Effector memory CD8-positive, alpha-beta T cell (primary cell): ENCODE results near the gene RRH.
"Not testable (repeated sequence)": the region's sequence is repeated elsewhere in the genome, so short reads cannot be mapped to it uniquely, and the experiment has no call there.

Experiments
- ATAC-seq: fragments of 150-1000 bp; cut with Tn5 transposase; replicated peaks from 2 replicates; pipeline ENCODE4 v1.10.0; 2021; ENCODE audit warnings: mild to moderate bottlenecking, moderate library complexity
- DNase-seq, 3 experiments: peaks; one replicate each; pipeline ENCODE4 v3.0.0; 2021
- H3K27ac Mint-ChIP-seq, 2 donors: one replicate each; pipeline ENCODE4 v1.8.0; 2022; ENCODE audit warnings: mild to moderate bottlenecking in 2 of 2, mixed read lengths in 2 of 2, moderate library complexity in 2 of 2
- H3K27me3 Mint-ChIP-seq, 2 donors: one replicate each; pipeline ENCODE4 v1.8.0; 2022; ENCODE audit warnings: mixed read lengths in 2 of 2
- H3K36me3 Mint-ChIP-seq: one replicate; pipeline ENCODE4 v1.8.0; 2022; ENCODE audit warnings: mild to moderate bottlenecking, moderate library complexity, mixed read lengths; ENCODE audit not compliant: insufficient read depth
- H3K4me1 Mint-ChIP-seq, 2 donors: one replicate each; pipeline ENCODE4 v1.8.0; 2022; ENCODE audit warnings: low read depth in 2 of 2, mixed read lengths in 2 of 2
- H3K4me3 Mint-ChIP-seq, 2 donors: one replicate each; pipeline ENCODE4 v1.8.0; 2022; ENCODE audit warnings: mild to moderate bottlenecking in 2 of 2, mixed read lengths in 2 of 2, moderate library complexity in 2 of 2
- H3K9me3 Mint-ChIP-seq, 2 donors: one replicate each; pipeline ENCODE4 v1.8.0; 2022; ENCODE audit warnings: mixed read lengths in 2 of 2

Gene RRH

DNA sequence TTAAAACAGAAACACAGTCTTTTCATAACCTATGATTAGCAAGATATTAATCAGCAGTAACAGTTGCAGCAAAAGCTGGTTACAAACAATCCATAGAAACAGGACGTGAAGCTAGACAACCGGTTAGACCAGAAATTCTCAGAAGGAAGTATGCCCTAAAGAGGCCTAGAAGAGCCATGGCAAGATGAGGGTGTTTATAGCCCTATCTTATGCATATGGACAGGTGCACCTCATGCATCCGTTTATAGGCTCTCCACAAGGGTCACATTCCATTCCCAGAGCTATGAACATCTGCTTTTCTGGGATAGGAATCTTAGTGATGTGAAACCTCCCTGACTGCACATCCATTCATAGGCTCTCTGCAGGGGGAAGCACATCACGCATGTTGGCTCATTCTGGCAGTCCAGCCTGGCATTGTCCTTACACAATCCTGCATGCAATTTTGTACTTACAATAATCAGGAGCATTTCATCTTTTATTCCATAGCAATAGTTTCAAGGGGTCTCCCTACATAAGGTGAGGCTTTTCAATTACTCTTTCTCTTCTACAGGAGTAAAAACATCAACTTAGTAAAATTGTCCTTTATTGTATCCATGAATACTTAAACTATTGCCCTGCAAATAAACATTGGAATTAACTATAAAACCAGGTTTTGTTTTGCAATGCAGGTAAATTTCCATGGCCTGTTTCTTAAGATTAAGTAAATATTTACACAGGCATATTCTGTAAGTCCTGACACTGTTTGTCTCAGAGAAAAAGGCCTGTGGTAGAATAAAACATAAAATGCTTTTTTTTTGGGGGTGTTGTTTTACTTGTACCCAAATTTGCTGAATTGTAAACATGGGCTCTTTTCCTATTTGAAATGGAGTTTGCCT is 31.9 kb downstream of the RRH start:
- H3K4me1 Mint-ChIP-seq, H3K27me3 Mint-ChIP-seq, H3K9me3 Mint-ChIP-seq: not testable (repeated sequence)

DNA sequence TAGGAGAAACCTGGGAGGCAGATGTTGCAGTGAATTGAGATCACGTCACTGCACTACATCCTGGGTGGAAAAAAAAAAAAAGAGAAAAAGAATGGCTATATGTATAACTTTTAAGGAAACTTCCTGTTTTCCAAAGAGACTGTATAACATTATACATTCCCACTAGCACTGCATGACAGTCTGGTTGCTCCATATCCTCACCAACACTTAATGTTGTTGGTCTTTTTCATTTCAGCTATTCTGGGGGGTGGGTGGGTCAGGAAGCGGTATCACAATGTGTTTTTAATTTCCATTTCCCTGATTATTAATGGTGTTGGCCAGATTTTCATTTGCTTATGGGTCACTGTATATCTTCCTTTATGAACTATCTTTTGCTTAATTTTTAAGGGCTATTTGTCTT is 33.5 kb downstream of the RRH start:
- ATAC-seq (no peak), DNase-seq (no peak)
- Mint-ChIP-seq H3K4me1 (no peaks in the 10 kb centered on the region), H3K27me3 (no peaks in the 10 kb centered on the region), H3K9me3 (peaks cover 0 to 6% of the 10 kb centered on the region in 2 donors), H3K36me3 (no peaks in the 10 kb centered on the region), H3K4me3 (no peak overlapping the region), H3K27ac (no peak overlapping the region)

More for the DNA sequence above, 31.9 kb downstream of the RRH start:
- not testable (repeated sequence) for H3K27ac Mint-ChIP-seq, ATAC-seq, H3K4me3 Mint-ChIP-seq, DNase-seq, H3K36me3 Mint-ChIP-seq

DNA sequence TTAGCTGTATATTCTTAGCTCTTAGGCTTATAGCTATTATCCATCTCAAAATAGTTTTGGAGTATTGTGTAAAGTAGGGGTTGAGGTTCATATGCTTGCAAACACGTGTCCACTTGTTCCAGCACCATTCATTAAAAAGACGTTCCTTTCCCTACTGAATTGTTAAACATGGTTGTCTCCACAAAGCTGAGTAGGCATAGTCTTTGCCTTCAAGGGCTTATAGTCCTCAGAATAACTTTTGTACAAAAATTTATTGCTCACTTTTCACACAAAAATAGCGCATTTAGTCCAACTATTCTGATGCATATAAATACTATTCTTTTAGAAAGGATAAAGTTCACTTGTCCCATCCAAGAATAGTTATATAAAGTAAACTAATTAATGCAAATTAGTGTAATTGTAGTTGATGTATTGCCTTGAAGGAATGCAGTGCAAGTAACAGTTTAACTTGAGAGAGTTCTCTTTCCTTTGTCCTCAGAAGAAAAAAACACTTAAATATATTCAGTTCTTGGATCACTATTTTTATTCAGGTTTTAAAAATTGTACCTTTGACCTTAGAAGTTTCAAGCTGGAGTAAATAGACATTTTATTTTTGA is 34.2 kb downstream of the RRH start:
- no peaks in the 10 kb centered on the region for H3K4me1 Mint-ChIP-seq
- H3K36me3 Mint-ChIP-seq = no peaks in the 10 kb centered on the region
- H3K9me3 Mint-ChIP-seq = peaks cover 0 to 6% of the 10 kb centered on the region in 2 donors
- DNase-seq (no peak), ATAC-seq (no peak)
- H3K27ac Mint-ChIP-seq = no peak overlapping the region
- H3K27me3 Mint-ChIP-seq = no peaks in the 10 kb centered on the region
- H3K4me3 Mint-ChIP-seq = no peak overlapping the region

DNA sequence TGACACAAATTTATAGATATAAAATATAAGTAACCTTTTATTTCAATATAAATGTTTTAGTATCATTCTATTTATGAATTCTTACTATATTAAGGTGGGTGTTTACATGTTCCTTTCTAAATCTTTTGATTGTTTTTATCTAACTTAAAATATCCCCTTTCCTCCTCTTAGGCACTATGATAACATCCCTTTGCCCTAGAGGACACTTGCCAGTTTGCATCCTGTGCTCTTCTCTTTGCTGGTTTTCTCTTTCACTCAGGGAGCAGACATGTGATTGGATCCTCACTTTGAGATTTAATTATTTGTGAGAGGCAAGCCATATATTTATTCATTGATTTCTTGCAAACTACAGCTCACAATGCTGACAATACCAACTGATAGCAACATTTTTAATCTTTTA is 36.4 kb downstream of the RRH start:
- Mint-ChIP-seq H3K4me1 (no peaks in the 10 kb centered on the region), H3K36me3 (no peaks in the 10 kb centered on the region), H3K4me3 (no peak overlapping the region), H3K9me3 (no peaks in the 10 kb centered on the region), H3K27me3 (no peaks in the 10 kb centered on the region), H3K27ac (no peak overlapping the region)
- ATAC-seq (no peak), DNase-seq (no peak)

DNA sequence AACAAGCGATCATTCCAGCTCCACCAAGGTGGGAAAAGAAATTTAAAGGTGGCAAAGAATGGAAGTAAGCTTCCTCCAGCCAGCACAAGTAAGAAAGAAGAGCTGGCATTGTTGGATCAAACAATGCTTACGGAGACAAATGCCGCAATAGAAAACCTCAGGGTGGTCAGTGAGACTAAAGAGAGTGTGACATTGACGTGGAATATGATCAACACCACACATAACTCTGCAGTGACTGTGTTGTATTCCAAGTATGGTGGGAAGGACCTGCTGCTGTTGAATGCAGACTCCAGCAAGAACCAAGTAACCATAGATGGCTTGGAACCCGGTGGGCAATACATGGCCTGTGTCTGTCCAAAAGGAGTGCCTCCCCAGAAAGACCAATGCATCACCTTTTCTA is 42.3 kb downstream of the RRH start:
- DNase-seq (no peak), ATAC-seq (no peak)
- no peaks in the 10 kb centered on the region for H3K27me3 Mint-ChIP-seq
- H3K4me3 Mint-ChIP-seq = no peak overlapping the region
- H3K9me3 Mint-ChIP-seq = no peaks in the 10 kb centered on the region
- no peaks in the 10 kb centered on the region for H3K4me1 Mint-ChIP-seq
- no peak overlapping the region for H3K27ac Mint-ChIP-seq
- H3K36me3 Mint-ChIP-seq = no peaks in the 10 kb centered on the region

DNA sequence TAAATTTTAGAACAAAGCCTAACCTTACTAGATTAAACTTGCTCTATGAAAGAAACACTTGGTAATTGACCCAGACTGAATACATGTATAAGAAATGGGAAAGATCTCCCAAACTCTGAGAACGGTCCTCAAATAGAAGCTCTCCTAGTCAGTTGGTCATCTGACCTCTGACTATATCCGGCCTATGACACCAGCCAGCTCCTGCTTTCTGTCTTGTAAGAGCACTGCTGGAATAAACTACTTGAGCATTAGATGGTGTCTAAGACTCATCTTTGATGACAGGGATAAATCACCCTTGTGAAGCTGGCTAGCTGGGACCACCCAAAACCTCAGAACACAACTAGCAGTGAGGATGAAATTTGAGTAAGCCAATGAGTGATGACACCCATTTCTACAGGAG is 44.3 kb downstream of the RRH start:
- H3K27ac Mint-ChIP-seq = no peak overlapping the region
- ATAC-seq = no peak
- H3K27me3 Mint-ChIP-seq = peaks cover 6 to 11% of the 10 kb centered on the region in 2 donors

DNA sequence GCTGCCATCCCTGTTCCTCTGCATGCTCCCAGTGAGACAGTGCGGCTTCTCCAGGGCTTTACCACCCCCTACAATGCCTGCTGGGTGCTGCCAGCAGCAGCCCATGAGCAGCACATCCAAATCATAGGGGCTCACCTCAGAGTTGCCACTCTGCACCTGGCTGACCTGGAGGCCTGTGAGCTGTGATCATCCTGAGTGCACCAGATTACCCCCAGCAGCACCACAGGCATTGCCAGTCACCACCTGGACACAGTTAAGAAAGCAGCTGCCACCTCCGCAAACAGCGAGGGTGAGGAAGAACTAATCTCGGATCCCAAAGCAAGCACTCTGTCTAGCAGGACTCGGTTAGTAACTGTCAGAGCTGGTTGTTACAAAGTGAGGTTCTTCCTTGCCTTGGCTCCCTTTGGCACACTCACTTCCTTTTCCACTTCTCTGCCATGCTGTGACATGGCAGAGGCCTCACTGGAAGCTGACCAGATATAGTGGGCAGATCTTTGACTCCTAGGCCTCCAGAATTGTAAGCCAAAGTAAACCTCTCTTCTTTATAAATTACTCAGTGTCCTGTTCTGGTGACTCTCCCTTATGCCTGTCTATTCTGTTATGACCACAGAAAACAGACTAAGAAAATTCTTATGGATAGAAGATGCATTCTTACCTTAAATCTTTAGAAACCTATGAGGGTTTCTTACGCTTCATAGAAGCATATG is 45.3 kb downstream of the RRH start:
- Mint-ChIP-seq H3K27ac (no peak overlapping the region), H3K4me1 (no peaks in the 10 kb centered on the region), H3K36me3 (no peaks in the 10 kb centered on the region), H3K27me3 (peaks cover 13 to 17% of the 10 kb centered on the region in 2 donors), H3K9me3 (no peaks in the 10 kb centered on the region), H3K4me3 (no peak overlapping the region)
- no peak for DNase-seq
- no peak for ATAC-seq

More for the DNA sequence above, 44.3 kb downstream of the RRH start:
- no peak overlapping the region for H3K4me3 Mint-ChIP-seq
- H3K36me3 Mint-ChIP-seq = no peaks in the 10 kb centered on the region
- no peaks in the 10 kb centered on the region for H3K4me1 Mint-ChIP-seq
- H3K9me3 Mint-ChIP-seq = no peaks in the 10 kb centered on the region
- DNase-seq = no peak

DNA sequence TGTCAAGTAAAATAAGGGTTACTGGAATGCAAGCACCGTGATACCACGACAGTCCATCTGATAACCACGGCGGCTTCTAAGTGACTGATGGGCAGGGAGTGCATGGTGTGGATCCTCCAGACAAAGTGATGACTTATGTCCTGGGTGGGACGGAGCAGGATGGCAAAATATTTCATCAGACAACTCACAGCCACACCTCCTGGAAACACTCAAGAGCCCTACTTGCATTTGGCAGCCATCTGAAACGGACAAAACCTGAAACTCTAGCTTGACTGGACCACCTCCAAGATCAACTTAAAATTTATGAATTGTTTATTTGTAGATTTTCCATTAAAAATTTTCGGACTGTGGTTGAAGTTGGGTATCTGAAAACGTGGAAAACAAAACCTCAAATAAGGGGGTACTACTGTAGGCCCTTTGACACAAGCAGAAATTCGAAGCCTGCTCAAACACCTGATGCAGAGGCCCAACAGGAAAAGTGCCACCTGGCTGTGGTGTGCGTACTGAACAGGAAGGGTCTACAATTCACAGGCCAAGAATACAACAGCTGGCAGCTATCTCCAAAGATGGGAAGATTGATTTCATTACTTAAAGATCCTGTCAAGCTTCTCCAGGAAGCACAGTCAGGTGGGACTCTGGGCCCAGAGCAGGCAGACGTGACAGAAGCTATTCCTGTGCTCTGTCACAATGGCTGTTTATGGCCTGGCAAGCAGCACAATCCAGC is 46.2 kb downstream of the RRH start:
- ATAC-seq = no peak

DNA sequence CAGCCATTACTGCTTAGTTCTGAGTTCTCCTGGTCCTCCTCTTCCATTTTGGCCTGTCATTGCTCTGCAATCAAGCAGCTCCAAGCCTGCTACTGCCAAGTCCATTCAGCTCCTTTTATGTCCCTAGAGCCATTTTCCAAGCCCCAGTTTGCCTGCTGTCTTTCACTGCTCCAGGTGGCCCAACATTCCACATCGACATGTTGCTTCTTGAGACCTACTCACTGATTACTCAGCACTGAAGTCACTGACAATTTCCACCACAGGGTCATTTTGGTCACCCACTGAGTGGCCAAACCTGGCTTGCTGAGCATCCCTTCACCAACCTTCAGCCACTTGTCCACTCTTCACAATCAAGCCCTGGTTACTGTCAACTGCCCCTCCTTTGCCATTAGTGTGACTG is 47.3 kb downstream of the RRH start:
- H3K9me3 Mint-ChIP-seq = no peaks in the 10 kb centered on the region
- DNase-seq (no peak), ATAC-seq (no peak)
- H3K4me1 Mint-ChIP-seq = no peaks in the 10 kb centered on the region
- H3K27ac Mint-ChIP-seq = no peak overlapping the region
- no peaks in the 10 kb centered on the region for H3K36me3 Mint-ChIP-seq
- no peak overlapping the region for H3K4me3 Mint-ChIP-seq
- peaks cover 21 to 37% of the 10 kb centered on the region in 2 donors for H3K27me3 Mint-ChIP-seq

More for the DNA sequence above, 46.2 kb downstream of the RRH start:
- Mint-ChIP-seq H3K4me3 (no peak overlapping the region), H3K4me1 (no peaks in the 10 kb centered on the region), H3K36me3 (no peaks in the 10 kb centered on the region), H3K9me3 (no peaks in the 10 kb centered on the region), H3K27me3 (peaks cover 15 to 26% of the 10 kb centered on the region in 2 donors), H3K27ac (no peak overlapping the region)
- no peak for DNase-seq

DNA sequence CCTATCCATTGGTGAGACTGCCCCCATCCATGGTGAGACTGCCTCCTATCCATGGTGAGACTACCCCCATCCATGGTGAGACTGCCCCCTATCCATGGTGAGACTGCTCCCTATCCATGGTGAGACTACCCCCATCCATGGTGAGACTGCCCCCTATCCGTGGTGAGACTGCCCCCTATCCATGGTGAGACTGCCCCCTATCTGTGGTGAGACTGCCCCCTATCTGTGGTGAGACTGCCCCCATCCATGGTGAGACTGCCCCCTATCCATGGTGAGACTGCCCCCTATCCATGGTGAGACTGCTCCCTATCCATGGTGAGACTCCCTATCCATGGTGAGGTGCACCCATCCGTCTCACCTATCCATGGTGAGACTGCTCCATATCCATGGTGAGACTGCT is 47.8 kb downstream of the RRH start:
- peaks cover 24 to 42% of the 10 kb centered on the region in 2 donors for H3K27me3 Mint-ChIP-seq
- H3K4me1 Mint-ChIP-seq, H3K27ac Mint-ChIP-seq, H3K36me3 Mint-ChIP-seq, H3K9me3 Mint-ChIP-seq, DNase-seq, ATAC-seq, H3K4me3 Mint-ChIP-seq: not testable (repeated sequence)

DNA sequence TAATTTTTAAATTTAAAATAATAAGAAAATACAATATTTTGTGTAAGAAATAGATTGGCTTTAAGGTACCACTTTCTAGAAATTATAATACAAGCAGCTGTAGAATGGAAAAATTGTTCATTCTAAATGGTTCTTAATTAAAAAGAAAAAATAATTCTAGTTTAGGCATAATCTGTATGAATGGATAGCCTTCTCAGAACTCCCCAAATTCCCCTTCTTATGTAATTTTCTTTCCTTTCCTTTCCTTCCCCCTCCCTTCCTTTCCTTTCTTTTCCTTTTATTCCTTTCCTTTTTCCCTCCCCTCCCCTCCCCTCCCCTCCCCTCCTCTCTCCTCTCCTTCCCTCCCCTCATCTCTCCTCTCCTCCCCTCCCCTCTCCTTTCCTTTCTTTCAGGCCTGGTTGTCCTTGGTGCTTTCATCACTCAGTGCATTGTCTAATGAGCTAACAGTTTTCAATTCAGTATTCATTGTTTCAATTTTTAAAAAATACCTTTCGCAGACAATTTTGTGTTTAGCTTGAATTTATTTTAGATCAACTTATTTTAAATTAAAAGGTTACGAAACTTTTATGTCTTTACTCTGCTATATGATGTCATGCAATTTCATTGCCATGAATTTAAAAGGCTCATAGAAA is 49.0 kb downstream of the RRH start:
- Mint-ChIP-seq H3K27me3 (peaks cover 24 to 44% of the 10 kb centered on the region in 2 donors), H3K27ac (no peak overlapping the region), H3K36me3 (no peaks in the 10 kb centered on the region), H3K4me3 (no peak overlapping the region), H3K4me1 (no peaks in the 10 kb centered on the region), H3K9me3 (no peaks in the 10 kb centered on the region)
- ATAC-seq (no peak), DNase-seq (no peak)

DNA sequence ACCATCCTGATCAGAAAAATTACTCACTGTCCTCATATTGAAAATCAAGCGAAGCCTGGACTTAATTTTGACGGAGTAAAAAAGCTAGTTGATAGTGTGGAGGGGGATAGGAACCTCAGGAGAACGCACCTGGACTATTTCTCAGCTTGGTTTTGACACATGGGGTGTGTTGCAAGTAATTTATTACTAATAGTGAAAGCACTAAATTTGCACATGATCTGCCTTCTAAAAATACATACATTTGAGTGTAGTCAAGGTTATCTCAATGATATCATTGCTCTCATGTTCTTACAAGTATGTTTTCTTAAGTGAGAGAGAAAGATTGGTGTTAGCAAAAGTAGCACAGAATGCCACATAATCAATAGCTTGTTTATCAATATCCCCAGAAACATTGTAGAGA is 49.6 kb downstream of the RRH start:
- H3K27me3 Mint-ChIP-seq = peaks cover 24 to 44% of the 10 kb centered on the region in 2 donors
- H3K27ac Mint-ChIP-seq = no peak overlapping the region
- H3K36me3 Mint-ChIP-seq = no peaks in the 10 kb centered on the region
- no peaks in the 10 kb centered on the region for H3K4me1 Mint-ChIP-seq
- no peaks in the 10 kb centered on the region for H3K9me3 Mint-ChIP-seq
- DNase-seq = no peak
- no peak for ATAC-seq
- H3K4me3 Mint-ChIP-seq = no peak overlapping the region

DNA sequence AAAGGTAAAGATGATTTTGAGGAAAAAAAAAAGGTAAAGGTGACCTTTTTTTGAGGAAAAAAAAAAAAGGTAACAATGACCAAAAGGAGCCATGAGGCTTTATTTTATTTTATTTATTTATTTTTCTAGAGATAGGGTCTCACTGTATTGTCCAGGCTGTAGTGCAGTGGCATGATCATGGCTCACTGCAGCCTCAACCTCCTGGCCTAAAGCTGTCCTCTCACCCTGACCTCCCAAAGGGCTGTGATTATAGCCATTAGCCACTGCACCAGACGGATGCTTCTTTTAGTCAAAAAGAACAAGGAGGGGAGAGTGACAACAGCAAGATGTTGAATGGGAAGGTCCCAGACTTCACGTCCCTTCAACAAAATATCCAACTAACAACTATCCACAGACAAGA is 50.6 kb downstream of the RRH start:
- Mint-ChIP-seq H3K27me3 (peaks cover 24 to 44% of the 10 kb centered on the region in 2 donors), H3K4me1 (no peaks in the 10 kb centered on the region), H3K4me3 (no peak overlapping the region), H3K9me3 (no peaks in the 10 kb centered on the region), H3K36me3 (no peaks in the 10 kb centered on the region), H3K27ac (no peak overlapping the region)
- ATAC-seq = no peak
- DNase-seq = no peak
